Natural killer cell (primary cell): Measurements from ENCODE around the gene PLLP. TPM values are rescaled to one million over a fixed set of nuclear protein-coding genes. Genes with fewer than 3 reads are reported as not detected.

Experiments used
- ATAC-seq, 3 donors: fragments of 150-1000 bp in 2 of 3; fragments of 200-7000 bp in 1 of 3; cut with Tn5 transposase; 1 replicate in 1 of 3; 2 replicates in 2 of 3; pipeline ENCODE4 v1.10.0; 2021; ENCODE audit warnings: mild to moderate bottlenecking in 2 of 3, moderate library complexity in 2 of 3
- DNase-seq, 2 donors: peaks; one replicate each; pipeline versions ENCODE4 v3.0.0 to v3.0.0-alpha.2; 2013 to 2021; ENCODE audit warnings: mixed read lengths in 1 of 2
- H3K27ac ChIP-seq: one replicate; pipeline ENCODE4 v1.5.1; 2013; ENCODE audit warnings: mild to moderate bottlenecking, low read length
- H3K27me3 ChIP-seq: one replicate; pipeline ENCODE4 v1.6.1; 2013; ENCODE audit warnings: low read length; ENCODE audit not compliant: control insufficient read depth, insufficient read depth
- H3K36me3 ChIP-seq: one replicate; pipeline ENCODE4 v1.6.1; 2013; ENCODE audit warnings: low read length; ENCODE audit not compliant: control insufficient read depth, insufficient read depth
- H3K4me1 ChIP-seq: one replicate; pipeline ENCODE4 v1.6.1; 2013; ENCODE audit warnings: low read length; ENCODE audit not compliant: control insufficient read depth, insufficient read depth
- H3K4me3 ChIP-seq: one replicate; pipeline ENCODE4 v1.5.1; 2013; ENCODE audit warnings: low read length
- H3K9me3 ChIP-seq: one replicate; pipeline ENCODE4 v1.6.1; 2013; ENCODE audit warnings: low read length; ENCODE audit not compliant: control insufficient read depth, insufficient read depth
- H3K27ac Mint-ChIP-seq, 2 donors: one replicate each; pipeline ENCODE4 v1.8.0; 2022; ENCODE audit warnings: mild to moderate bottlenecking in 2 of 2, mixed read lengths in 2 of 2, moderate library complexity in 1 of 2
- H3K27me3 Mint-ChIP-seq, 2 donors: one replicate each; pipeline ENCODE4 v1.8.0; 2022; ENCODE audit warnings: low read depth in 2 of 2, mixed read lengths in 2 of 2
- H3K36me3 Mint-ChIP-seq: one replicate; pipeline ENCODE4 v1.8.0; 2022; ENCODE audit warnings: mixed read lengths
- H3K4me1 Mint-ChIP-seq, 2 donors: one replicate each; pipeline ENCODE4 v1.8.0; 2022; ENCODE audit warnings: mixed read lengths in 2 of 2
- H3K4me3 Mint-ChIP-seq: one replicate; pipeline ENCODE4 v1.8.0; 2022; ENCODE audit warnings: mild to moderate bottlenecking, moderate library complexity, mixed read lengths
- H3K9me3 Mint-ChIP-seq, 2 donors: one replicate each; pipeline ENCODE4 v1.8.0; 2022; ENCODE audit warnings: mixed read lengths in 2 of 2
- WGBS: methylation state at CpG from one replicate; pipeline ENCODE4 v1.1.7; 2013; ENCODE audit warnings: missing lambda C conversion rate; ENCODE audit not compliant: insufficient coverage; 5-methylcytosine and 5-hydroxymethylcytosine counted together
- intact Hi-C: fragments of 100-400 bp; cut with micrococcal nuclease; formaldehyde crosslinking; loops from one replicate; pipeline ENCODE4 v1.14.2; 2022
- total RNA-seq, 4 donors: library from RNA; stranded (reverse); fragments of 120-200 nt in 1 of 4; gene quantifications; one replicate each; pipeline versions ENCODE4 v1.2.3 to v1.2.4, GENCODE V29; 2013 to 2022
- TF ChIP-seq, protein P1 (sequence below): fragments of 200-600 bp; IDR thresholded peaks from one replicate; pipeline ENCODE4 v1.8.0; 2022; ENCODE audit warnings: antibody characterized with exemption

PLLP gene
- total RNA-seq, 3 donors from 2014 or later (not counting 1 experiment from before 2014, with no cell fraction given) = not detected

DNA sequence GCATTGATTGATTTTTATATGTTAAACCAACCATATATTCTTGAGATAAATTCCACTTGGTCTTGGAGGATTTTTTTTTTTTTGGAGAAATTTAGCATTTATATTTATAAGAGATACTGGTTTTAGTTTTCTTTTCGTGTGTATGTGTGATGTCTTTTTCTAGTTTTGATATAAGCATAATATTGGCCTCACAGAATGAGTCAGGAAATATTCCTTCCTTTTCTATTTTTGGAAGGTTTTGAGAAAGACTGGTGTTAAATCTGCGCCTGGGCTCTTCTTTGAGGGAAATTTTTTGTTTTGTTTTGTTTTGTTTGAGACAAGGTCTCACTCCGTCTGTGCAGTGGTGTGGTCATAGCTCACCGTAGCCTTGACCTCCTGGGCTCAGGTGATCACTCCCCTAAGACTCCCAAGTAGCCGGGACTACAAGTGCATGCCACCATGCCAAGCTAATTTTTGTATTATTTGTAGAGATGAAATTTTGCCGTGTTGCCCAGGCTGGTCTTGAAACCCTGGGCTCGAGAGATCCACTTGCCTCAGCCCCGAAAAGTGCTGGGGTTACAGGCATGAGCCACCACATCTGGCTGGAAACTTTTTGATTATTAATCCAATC lies 45.4 kb upstream of the PLLP start:
- no peak for ATAC-seq
- no peaks in the 10 kb centered on the region for H3K9me3 ChIP-seq
- no peaks in the 10 kb centered on the region for H3K4me1 Mint-ChIP-seq
- peaks cover 6% of the 10 kb centered on the region for H3K36me3 Mint-ChIP-seq
- no peaks in the 10 kb centered on the region for H3K36me3 ChIP-seq
- TF ChIP-seq, protein P1, sequence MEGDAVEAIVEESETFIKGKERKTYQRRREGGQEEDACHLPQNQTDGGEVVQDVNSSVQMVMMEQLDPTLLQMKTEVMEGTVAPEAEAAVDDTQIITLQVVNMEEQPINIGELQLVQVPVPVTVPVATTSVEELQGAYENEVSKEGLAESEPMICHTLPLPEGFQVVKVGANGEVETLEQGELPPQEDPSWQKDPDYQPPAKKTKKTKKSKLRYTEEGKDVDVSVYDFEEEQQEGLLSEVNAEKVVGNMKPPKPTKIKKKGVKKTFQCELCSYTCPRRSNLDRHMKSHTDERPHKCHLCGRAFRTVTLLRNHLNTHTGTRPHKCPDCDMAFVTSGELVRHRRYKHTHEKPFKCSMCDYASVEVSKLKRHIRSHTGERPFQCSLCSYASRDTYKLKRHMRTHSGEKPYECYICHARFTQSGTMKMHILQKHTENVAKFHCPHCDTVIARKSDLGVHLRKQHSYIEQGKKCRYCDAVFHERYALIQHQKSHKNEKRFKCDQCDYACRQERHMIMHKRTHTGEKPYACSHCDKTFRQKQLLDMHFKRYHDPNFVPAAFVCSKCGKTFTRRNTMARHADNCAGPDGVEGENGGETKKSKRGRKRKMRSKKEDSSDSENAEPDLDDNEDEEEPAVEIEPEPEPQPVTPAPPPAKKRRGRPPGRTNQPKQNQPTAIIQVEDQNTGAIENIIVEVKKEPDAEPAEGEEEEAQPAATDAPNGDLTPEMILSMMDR = no peak
- no peak overlapping the region for H3K27ac ChIP-seq
- intact Hi-C loops = no loop called here
- no peak for DNase-seq
- peaks cover 10 to 42% of the 10 kb centered on the region in 2 donors for H3K27me3 Mint-ChIP-seq
- no peaks in the 10 kb centered on the region for H3K4me1 ChIP-seq
- no peak overlapping the region for H3K4me3 ChIP-seq
- H3K4me3 Mint-ChIP-seq = no peak overlapping the region
- WGBS = 75% methylated on average over 7 of the region's 8 CpGs
- no peak overlapping the region for H3K27ac Mint-ChIP-seq
- no peaks in the 10 kb centered on the region for H3K9me3 Mint-ChIP-seq
- no peaks in the 10 kb centered on the region for H3K27me3 ChIP-seq

DNA sequence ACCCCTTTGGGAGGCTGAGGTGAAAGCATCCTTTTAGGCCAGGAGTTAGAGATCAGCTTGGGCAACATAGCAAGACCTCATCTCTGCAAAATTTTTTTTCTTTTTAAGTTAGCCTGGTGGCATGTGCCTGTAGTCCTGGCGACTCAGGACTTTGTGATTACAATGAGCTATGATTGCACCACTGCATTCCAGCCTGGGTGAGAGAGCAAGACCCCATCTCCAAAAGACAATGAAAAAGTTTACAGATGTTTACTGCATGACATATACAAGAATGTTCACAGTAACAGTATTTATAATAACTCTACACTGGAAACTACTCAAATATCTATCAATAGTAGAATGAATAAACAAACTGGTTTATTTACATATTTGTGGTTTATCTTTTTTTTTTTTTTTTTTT lies 41.0 kb upstream of the PLLP start:
- no peak overlapping the region for H3K4me3 Mint-ChIP-seq
- Histone ChIP-seq H3K27ac (no peak overlapping the region), H3K27me3 (no peaks in the 10 kb centered on the region), H3K36me3 (no peaks in the 10 kb centered on the region), H3K4me3 (no peak overlapping the region), H3K9me3 (no peaks in the 10 kb centered on the region), H3K4me1 (no peaks in the 10 kb centered on the region)
- no peaks in the 10 kb centered on the region for H3K9me3 Mint-ChIP-seq
- no peak overlapping the region for H3K27ac Mint-ChIP-seq
- no peaks in the 10 kb centered on the region for H3K4me1 Mint-ChIP-seq
- WGBS = 100% methylated on average over 1 of the region's 1 CpG
- intact Hi-C loops = no loop called here
- H3K36me3 Mint-ChIP-seq = no peaks in the 10 kb centered on the region
- TF ChIP-seq, protein P1 = no peak
- DNase-seq (no peak), ATAC-seq (no peak)
- H3K27me3 Mint-ChIP-seq = peaks cover under 1 to 20% of the 10 kb centered on the region in 2 donors

DNA sequence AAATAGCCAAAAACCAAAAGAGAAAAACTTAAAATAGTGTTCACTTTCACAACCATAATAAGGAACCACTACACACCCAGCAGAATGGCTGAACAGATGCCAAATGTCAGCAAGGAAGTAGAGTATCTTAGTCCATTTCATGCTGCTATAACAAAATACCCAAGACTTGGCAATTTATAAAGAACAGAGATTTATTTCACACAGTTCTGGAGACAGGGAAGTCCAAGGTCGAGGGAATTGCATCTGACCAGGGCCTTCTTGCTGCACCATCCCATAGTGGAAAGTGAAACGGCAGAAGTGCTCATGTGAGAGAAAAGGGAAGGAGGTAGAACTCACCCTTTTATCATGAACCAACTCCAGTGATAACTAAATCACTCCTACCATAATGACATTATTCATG lies 40.3 kb upstream of the PLLP start:
- Histone ChIP-seq H3K27ac (no peak overlapping the region), H3K9me3 (no peaks in the 10 kb centered on the region), H3K27me3 (no peaks in the 10 kb centered on the region), H3K4me1 (no peaks in the 10 kb centered on the region), H3K4me3 (no peak overlapping the region), H3K36me3 (no peaks in the 10 kb centered on the region)
- Mint-ChIP-seq H3K9me3 (no peaks in the 10 kb centered on the region), H3K36me3 (no peaks in the 10 kb centered on the region), H3K4me3 (no peak overlapping the region), H3K27ac (no peak overlapping the region), H3K4me1 (no peaks in the 10 kb centered on the region), H3K27me3 (peaks cover 4 to 13% of the 10 kb centered on the region in 2 donors)
- 20% methylated on average over 1 of the region's 2 CpGs for WGBS
- DNase-seq = no peak
- no peak for ATAC-seq
- intact Hi-C loops = no loop called here
- TF ChIP-seq, protein P1 = no peak

DNA sequence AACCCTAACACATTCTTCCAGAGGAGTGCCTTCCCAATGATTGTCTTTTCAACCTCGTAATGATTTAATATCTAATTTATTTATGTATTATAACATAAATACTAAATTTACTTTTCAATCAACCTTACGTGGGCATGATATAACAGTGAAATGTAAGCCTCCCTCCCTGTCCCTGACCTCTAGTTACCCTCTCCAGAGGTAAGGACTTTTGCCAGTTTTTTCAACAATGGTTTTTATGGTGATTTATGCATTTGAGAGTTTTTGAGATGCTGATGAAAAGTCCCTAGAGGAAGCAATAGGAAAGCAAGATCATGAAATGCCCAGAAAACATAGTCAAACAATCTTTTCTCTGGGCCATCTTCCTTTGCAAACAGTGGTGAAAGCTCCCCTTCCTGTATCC lies 35.2 kb upstream of the PLLP start:
- WGBS = no CpG with 5 or more reads among the region's 2 CpGs
- ATAC-seq (no peak), DNase-seq (no peak)
- H3K36me3 Mint-ChIP-seq = no peaks in the 10 kb centered on the region
- peaks cover 4 to 5% of the 10 kb centered on the region in 2 donors for H3K27me3 Mint-ChIP-seq
- Histone ChIP-seq H3K27me3 (no peaks in the 10 kb centered on the region), H3K9me3 (no peaks in the 10 kb centered on the region), H3K36me3 (no peaks in the 10 kb centered on the region), H3K4me1 (no peaks in the 10 kb centered on the region), H3K27ac (no peak overlapping the region), H3K4me3 (no peak overlapping the region)
- TF ChIP-seq, protein P1 = no peak
- H3K4me3 Mint-ChIP-seq = no peak overlapping the region
- H3K4me1 Mint-ChIP-seq = peaks cover 0 to 2% of the 10 kb centered on the region in 2 donors
- intact Hi-C loops = no loop called here
- no peaks in the 10 kb centered on the region for H3K9me3 Mint-ChIP-seq
- no peak overlapping the region for H3K27ac Mint-ChIP-seq
